Sciatic nerve (tissue), 2 donors: ENCODE data around the gene ONECUT2. TPM values are rescaled to one million over a fixed set of nuclear protein-coding genes. Genes with fewer than 3 reads are reported as not detected.
A peak's percentile ranks its signal among the peaks of the same experiment; 100 is the strongest.
"Not testable (repeated sequence)": the region's sequence is repeated elsewhere in the genome, so short reads cannot be mapped to it uniquely, and the experiment has no call there.

Experiments
- ATAC-seq: fragments of 200-7000 bp; cut with Tn5 transposase; one replicate; pipeline ENCODE4 v1.9.1; 2020; ENCODE audit warnings: mild to moderate bottlenecking, moderate library complexity
- DNase-seq: peaks from one replicate; pipeline ENCODE4 v3.0.0-alpha.2; 2020; ENCODE audit warnings: low spot score
- intact Hi-C: fragments of 100-400 bp; cut with DNase I; formaldehyde crosslinking; loops from one replicate; pipeline ENCODE4 v1.14.2; 2022
- total RNA-seq: library from RNA; stranded (reverse); fragmentation: NEBNext Ultra II Directional; extraction: Animal tissue kit (Norgen Biotek cat#: 25700); gene quantifications from one replicate; pipeline ENCODE4 v1.2.1, GENCODE V29; 2021
- donor health status: DM: no; HTN: no; CAD: no.
- donor health status: DM: no; HTN: no; CAD: no.

Gene ONECUT2
- total RNA-seq, 1 donor from 2014 or later: not detected

DNA sequence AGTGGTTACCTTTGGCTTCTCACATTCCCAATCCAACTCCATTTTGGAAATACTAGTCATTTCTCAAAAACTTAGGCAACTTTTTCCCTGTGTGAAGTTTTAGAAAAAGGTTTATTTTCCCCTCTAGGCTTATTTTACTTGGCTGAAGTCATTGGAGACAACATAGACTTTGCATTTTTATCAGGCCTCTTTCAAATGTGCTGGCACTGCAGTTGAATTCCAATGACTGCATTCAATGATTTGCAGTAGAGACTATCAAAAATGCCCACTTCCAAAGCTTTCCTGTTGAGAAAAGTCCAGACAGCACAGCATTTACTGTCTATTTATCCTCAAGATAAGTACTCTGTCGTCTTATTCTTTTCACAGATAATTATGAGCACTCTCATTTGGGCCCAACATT is 70.1 kb downstream of the ONECUT2 start:
- intact Hi-C loops: no loop called here
- DNase-seq (no peak), ATAC-seq (no peak)

DNA sequence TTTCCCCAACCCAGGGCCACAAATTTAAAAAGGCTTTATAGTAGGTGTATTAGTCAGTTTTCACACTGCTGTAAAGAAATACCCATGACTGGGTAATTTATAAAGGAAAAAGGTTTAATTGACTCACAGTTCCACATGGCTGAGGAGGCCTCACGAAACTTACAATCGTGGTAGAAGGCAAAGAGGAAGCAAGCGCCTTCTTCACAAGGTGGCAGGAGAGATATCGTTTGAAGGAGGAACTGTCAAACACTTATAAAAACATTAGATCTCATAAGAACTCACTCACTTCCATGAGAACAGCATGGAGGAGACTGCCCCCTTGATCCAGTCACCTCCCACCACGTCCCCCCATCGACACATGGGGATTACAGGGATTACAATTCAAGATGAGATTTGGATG is 80.9 kb downstream of the ONECUT2 start:
- ATAC-seq: no peak
- DNase-seq: no peak
- intact Hi-C loops: no loop called here

DNA sequence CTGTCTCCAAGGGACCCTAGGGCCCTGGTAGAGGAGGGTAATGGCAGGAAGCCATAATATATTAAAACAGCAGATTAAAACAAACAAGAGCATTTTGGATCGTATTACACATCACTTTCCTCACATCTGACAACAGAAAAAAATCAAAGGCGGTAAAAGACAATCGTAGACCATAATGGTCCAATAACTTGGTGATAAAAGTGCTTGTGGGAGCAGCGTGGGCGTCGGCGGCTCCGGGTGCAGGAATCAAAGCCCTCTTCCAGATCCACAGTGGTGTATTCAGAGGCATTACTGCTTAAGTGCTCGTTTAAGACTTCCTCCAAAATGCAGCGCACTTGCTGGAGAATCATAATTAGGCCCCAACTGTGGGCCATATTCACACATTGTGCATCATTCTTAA is 83.4 kb downstream of the ONECUT2 start:
- ATAC-seq (no peak), DNase-seq (no peak)

DNA sequence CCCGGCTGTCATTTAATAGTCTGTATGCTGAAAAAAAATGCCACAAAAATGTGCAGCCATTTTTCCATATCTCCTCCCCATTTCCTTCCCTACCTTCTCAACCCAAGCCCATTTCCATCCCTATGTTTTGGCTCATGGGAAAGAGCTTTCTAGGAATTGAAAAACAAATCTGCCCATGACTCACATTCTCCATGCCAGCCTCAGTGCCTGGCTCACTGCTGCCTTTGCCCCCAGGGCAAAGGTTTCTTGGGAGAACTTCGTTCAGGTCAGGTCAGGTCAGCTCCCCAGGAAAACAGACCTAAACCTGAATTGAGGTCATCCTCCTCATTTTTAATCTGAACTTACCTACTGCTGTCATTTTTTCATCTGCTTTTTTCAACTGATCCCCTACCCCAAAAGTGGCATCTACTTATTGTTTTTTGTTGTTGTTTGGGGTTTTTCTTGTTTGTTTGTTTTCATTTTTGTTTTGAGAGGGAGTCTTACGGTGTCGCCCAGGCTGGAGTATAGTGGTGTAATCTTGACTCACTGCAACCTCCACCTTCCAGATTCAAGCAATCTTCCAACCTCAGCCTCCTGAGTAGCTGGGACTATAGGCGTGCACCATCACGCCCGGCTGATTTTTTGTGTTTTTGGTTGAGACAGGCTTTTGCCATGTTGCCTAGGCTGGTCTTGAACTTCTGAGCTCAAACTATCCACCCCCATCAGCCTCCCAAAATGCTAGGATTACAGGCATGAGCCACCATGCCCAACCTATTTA is 84.7 kb downstream of the ONECUT2 start:
- DNase-seq (no peak), ATAC-seq (no peak)
- intact Hi-C loops: no loop called here

More for the DNA sequence above, 83.4 kb downstream of the ONECUT2 start:
- intact Hi-C loops: no loop called here

DNA sequence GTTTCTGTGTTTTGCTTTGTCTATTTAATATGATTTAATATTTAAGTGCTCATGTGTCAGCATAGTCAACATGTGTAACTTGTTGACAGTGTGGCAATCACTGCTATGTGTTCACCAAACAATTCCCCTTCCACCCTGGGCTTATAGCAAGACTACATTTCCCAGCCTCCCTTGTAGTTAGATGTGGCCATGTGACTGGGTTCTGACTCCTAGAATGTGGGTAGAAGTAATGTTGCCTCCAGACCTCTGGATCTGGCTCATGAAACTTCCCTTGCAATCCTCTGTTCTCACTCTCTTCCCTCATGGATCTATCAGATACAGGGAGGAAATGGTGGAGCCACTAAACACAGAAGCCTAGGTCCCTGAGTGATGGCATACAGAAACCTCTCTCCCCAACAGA is 87.2 kb downstream of the ONECUT2 start:
- ATAC-seq, DNase-seq, intact Hi-C loops: not testable (repeated sequence)

DNA sequence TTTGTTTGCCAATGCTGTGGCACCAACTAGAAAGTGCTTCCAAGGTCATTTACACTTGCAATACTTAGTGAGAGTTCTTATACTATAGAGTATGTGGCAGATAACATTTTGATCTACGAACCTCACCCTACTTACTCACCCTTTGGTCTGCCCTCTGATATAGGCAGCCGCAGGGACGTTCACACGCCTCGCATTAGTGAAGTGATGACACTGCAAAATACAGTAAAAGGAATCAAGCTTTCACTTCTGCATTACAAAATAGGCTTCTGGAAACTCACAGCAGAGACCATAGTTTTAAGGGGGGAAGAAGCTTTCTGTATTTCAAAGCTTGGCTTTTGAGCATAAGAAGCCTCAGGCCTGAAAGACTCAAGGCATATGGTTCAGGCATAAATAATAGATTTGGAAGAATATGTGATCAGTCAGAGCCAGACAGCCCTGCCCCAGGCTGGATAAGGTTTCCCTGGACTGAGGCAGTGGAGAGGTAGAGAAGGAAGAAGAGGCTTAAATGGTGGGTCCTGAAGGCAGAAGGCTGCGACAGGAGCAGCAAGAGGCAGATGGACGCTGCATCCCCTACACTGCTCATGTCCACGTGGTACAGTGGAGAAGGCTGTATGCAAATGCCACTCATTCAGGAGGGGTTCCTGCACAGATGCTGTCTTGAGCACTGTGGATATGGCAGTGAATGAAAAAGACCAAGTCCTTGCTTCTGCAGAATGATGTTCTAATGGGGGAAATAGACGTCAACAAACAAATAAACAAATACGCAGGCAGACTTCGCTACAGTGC is 88.2 kb downstream of the ONECUT2 start:
- ATAC-seq (peak; percentile 50), DNase-seq (no peak)
- intact Hi-C loops: no loop called here

DNA sequence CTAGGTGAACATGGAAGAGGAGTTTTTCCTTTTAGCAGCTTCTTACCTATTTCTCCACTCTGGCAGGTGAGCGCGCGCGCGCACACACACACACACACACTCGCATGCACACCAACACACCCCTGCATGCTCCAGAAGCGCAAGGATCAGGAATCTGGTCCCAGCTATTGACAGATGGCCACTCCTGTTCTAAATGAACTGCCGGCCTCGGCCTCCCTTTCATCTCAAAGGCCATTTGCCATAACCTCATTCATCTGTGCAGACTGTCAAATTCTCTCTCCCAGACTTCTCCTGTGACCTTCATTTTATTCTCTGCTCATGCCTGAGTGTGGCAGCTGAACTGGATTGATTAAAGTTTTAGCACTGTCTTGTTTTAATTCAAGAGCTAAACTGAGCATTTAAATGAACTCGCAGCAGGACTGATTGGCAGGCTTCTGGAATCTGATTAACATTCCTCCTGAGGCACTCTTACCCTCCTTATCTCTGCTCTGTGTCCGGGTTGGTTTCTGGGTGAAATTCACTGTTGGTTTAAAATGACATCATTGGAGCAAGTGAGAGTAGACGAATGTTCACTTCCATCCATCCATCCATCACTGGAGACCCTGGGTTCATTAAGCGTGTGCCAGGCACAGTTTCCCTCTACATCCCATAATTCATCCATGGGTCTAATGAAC is 92.5 kb downstream of the ONECUT2 start:
- DNase-seq (no peak), ATAC-seq (no peak)
- intact Hi-C loops: no loop called here

DNA sequence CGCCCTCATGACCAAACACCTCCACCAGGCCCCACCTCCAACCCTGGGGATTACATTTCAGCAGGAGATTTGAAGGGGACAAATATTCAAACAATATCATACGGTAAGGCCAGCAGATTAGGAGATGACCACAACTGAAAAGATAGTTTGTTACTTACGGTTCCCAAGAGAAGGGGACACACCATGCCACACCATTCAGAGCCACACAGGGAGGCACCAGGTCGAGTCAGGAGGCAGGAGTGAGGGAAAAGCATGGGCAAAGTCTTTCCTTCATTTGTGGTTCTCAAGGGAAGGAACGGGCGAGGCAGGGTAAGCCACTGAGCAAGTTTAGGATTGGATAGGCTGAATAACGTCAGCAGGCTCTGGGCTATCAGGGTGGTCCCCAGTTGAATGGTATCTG is 94.0 kb downstream of the ONECUT2 start:
- ATAC-seq: no peak
- intact Hi-C loops: no loop called here
- DNase-seq: no peak

DNA sequence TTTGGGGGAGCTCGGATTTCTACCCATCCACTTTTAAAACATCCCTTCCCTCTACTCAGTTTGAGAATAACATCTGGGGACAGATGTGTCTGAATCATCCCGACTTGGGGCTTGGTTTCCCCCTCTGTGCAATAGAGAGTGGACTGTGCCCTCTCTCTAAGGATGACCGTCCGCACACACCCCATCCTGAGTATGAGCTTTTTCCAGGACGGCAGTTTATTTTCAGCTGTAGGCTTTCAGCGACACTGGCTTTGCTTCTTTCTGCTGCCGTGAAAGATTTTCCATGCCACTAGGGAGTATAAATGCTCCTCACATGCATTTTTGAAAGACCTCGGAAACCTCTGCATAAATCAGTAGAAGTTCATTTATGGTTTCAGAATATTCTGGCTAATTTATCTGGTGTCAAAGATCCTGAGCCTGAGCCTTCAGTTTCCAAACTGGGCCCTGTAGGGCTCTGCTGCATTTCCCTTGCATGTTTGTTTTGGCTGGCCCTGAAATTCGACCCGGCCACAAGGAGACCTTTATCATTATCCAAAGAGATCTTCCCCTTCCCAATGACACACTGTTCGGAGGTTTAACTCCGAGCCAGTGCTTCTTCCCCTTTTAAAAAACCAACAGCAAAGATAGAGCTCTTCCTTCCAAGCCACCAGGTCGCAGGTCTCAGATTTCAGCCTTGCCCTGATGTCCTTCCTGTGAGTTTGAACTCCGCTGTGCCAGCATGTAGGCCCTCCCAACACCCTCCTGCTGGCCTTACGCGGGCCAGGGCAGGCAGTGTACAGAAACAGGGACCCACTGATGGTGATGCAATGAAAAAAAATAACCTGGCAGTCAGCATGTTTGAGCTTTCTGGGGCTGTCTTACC is 98.1 kb downstream of the ONECUT2 start:
- DNase-seq: no peak
- intact Hi-C loops: no loop called here
- ATAC-seq: peak; percentile 67

DNA sequence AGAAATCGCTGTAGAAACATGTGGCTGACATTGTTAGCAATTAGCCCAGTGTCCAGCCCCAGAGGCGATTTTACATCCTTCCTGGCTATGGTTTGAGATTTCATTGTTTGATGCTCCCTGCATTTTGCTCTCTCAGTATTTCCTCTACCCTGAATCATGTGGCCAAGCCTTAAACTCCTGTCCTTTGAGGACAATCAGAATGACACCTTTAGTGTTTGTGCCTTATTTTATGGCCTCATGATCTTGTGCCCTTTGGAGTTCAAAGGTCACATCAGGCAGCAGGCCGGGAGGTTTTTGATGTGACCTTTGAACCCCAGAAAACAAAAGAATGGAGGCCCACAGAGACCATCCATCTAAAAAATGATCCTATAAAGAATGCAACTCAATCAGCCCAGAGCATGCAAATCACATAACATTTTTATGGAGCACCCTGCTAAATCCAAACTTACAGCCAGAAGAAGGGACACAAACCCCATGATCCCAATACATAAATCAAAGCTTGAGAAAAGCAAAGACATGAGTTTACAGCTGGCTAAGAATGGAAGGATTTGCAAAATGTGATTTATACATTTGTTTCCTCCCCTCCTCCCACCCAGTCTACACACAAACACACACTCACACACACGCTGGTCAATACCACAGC is 98.8 kb downstream of the ONECUT2 start:
- DNase-seq (no peak), ATAC-seq (no peak)
- intact Hi-C loops: no loop called here

DNA sequence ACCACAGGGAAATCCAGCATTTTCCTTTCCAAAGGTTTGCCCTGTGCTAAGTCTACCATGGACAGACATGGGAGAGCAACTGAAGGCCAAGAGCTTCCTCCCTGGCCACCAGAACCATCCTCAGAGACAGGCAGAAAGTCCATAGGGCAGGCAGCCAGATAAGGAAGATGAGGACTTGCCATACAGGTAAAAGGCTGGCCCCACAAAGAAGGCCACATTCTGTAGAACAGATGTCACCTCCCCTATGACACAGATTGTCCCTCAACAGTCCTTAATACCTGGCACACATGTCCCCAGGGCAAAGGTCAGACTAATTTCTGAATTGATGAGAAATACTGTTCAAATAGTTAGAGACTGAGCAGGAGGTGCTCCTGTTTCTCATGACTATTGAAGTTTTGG is 99.3 kb downstream of the ONECUT2 start:
- intact Hi-C loops: no loop called here
- no peak for ATAC-seq
- no peak for DNase-seq

DNA sequence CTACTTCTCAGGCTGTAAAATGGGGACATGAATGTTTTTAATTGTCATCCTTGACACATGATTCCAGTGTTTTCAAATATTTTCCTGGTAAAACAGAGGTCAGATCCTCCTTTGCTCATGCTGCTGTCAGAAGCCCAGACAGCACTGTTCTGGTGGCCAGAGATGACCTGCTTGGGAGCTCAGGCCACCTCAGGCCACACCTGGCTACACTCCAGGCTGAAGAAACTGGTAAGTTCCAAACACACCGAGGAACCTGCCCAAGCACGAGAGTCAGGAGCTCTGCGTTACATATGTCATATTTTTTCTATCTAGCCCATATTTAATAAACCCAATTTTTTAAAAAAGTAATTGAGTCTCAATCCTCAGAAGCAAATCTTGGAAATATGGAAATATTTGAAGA is 103.4 kb downstream of the ONECUT2 start:
- intact Hi-C loops: no loop called here
- ATAC-seq (no peak), DNase-seq (no peak)

DNA sequence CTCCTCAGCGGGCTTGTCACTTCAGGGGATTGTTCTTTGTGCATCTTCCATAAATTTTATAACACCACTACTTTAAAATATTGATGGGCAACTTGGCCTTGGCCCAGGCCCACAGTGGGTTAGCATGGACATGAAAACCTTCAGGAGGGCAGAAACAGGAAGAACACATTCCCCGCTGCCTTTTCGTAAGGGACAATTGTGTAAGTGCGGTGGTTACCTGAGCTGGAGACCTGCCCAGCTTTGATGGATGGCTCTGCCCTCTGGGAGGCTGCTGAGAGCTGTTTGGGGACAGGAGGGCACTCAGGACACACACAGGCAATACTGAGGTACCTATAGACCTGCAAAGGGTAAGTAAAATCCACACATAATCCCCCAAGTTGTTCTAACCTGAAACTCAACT is 104.5 kb downstream of the ONECUT2 start:
- intact Hi-C loops: no loop called here
- DNase-seq (no peak), ATAC-seq (no peak)

Other genes with a start within 250 kb of the ONECUT2 start
- gene ST8SIA3, start 82.8 kb upstream of the ONECUT2 start, total RNA-seq: not detected
- 47.0 TPM for gene FECH, start 151.3 kb downstream of the ONECUT2 start, total RNA-seq
- 58.7 TPM for gene NARS1, start 186.5 kb downstream of the ONECUT2 start, total RNA-seq